ENCODE data around the gene FBXO10. TPM values are rescaled to one million over a fixed set of nuclear protein-coding genes. Genes with fewer than 3 reads are reported as not detected.

The FBXO10 gene
- total RNA-seq, 5 donors from 2014 or later (not counting 1 experiment from before 2014, with no cell fraction given): 2.9 to 5.0 (median 3.8) TPM

DNA sequence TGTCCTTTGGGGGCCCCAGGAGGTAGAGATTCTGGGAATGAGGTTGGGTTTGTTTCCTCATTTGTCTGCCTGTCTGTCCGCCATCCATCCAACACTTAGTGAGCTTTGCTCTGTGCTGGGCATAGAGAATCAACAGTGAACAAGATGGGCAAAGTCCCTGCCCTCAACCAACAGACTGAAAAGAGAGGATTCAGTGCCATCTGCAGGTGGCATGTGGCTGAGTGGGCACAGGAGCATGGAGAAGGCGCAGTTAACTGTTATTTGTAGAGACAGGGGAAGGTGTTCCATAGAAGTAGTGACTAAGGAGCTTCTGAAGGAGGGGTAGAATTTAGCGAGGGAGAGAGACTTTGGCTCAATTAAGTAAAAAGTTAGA, 67.4 kb downstream of the FBXO10 start:
- H3K27me3 Mint-ChIP-seq: no peaks in the 10 kb centered on the region
- POLR2A ChIA-PET: no interaction called here
- no peak overlapping the region for H3K27ac ChIP-seq (ENCODE audit: low read length)
- H3K4me3 ChIP-seq (ENCODE audit: control insufficient read depth in 1 of 2, extremely low read depth in 1 of 2, low read length in 1 of 2): no peak overlapping the region
- peaks cover 8 to 12% of the 10 kb centered on the region in 2 donors for H3K36me3 ChIP-seq (ENCODE audit: control insufficient read depth in 2 of 2, extremely low read depth in 1 of 2, insufficient read depth in 1 of 2, low read length in 1 of 2)
- H3K27me3 ChIP-seq (replicated peaks in 1 of 2; ENCODE audit: control insufficient read depth in 2 of 2, extremely low read depth in 1 of 2, insufficient read depth in 2 of 2, low read length in 1 of 2): no peaks in the 10 kb centered on the region
- CTCF ChIA-PET: interaction anchor here (0.6 to 1.9 kb wide), 4 partner anchors 9 to 118 kb away, joined by 3 to 6 read pairs (median 4); no protein-coding TSS in a partner anchor
- H3K9me3 ChIP-seq: no peaks in the 10 kb centered on the region
- ATAC-seq (replicated peaks in 1 of 4): peak in 1 of 4 experiments; percentile 24
- 90% methylated on average over 2 of the region's 3 CpGs for WGBS (ENCODE audit: insufficient coverage)
- H3K9me3 Mint-ChIP-seq: no peaks in the 10 kb centered on the region
- peaks cover 0 to 23% of the 10 kb centered on the region in 2 experiments for H3K4me1 ChIP-seq (ENCODE audit: control insufficient read depth in 1 of 2, extremely low read depth in 1 of 2, insufficient read depth in 2 of 2, low read length in 2 of 2)
- DNase-seq: peak in 1 of 35 experiments; percentile 36
- H3K36me3 Mint-ChIP-seq: peaks cover 20% of the 10 kb centered on the region
- peaks cover 4 to 26% (median 11%) of the 10 kb centered on the region in 3 donors for H3K4me1 Mint-ChIP-seq
- H3K27ac Mint-ChIP-seq: no peak overlapping the region
- H3K4me3 Mint-ChIP-seq: no peak overlapping the region

DNA sequence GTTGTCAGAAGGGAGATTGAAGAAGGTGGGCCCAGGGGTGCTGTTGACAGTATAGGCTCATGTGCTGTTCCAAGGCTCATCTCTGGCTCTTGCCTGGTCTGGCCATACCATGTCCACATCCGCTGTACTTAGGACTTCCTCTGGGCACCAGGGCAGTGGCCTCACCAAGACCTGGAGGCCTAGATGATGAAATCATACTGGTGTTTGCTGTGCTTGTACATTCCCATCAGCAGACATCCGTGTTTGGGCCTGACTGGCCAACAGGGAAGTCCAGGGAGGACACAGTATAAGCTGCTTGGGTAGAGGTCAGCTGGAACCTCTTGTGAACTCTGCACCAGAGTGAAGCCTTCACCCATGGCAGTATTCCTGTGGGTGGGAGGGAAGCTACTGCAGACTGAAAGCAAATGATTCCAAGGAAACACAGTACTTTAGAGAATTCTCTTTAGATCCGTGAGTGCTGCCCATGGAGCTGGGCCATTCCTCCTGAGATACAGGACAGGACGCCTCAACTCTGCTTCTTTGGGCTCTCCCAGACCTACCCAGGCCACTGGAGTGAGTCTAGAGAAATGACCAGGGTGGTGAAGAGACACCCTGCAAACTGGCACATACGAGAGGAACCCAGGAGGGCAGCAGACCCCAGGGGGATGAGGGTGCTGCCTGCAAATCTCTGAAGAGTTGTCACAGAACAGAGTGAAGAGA, 67.9 kb downstream of the FBXO10 start:
- no peak overlapping the region for H3K4me3 Mint-ChIP-seq
- no peak for ATAC-seq (replicated peaks in 1 of 4)

DNA sequence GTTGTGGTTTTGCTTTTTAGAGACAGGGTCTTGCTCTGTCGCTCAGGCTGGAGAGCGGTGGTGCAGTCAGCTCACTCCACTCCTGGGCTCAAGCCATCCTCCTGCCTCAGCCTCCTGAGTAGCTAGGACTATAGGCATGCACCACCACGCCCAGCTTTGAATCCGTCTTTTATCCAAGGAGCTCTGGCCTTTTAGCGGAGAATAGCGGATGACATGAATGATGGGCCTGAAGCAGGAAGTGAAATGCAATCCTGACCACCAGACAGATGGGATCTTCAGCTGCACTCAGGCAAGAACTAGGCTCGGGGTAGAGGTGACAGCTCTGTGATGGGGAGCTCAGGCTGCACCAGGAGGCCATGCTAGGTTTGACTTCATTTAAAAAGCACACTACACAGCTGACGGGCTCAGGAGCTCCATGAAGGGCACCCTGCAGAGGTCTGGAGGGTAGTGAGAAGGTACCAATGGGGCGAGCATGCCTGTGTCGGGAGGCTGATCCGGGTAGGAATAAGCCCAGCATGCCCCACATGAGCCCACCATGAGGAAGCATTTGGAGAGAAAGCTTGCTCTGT, 68.5 kb downstream of the FBXO10 start:
- Histone ChIP-seq H3K4me3 (ENCODE audit: control insufficient read depth in 1 of 2, extremely low read depth in 1 of 2, low read length in 1 of 2) (no peak overlapping the region), H3K27ac (ENCODE audit: low read length) (no peak overlapping the region), H3K36me3 (ENCODE audit: control insufficient read depth in 2 of 2, extremely low read depth in 1 of 2, insufficient read depth in 1 of 2, low read length in 1 of 2) (peaks cover 14 to 23% of the 10 kb centered on the region in 2 donors), H3K27me3 (replicated peaks in 1 of 2; ENCODE audit: control insufficient read depth in 2 of 2, extremely low read depth in 1 of 2, insufficient read depth in 2 of 2, low read length in 1 of 2) (no peaks in the 10 kb centered on the region), H3K9me3 (no peaks in the 10 kb centered on the region), H3K4me1 (ENCODE audit: control insufficient read depth in 1 of 2, extremely low read depth in 1 of 2, insufficient read depth in 2 of 2, low read length in 2 of 2) (peaks cover 0 to 29% of the 10 kb centered on the region in 2 experiments)
- 96% methylated on average over 8 of the region's 11 CpGs for WGBS (ENCODE audit: insufficient coverage)
- peak overlapping the region in 1 of 3 donors; percentile 9 for H3K4me3 Mint-ChIP-seq
- no peaks in the 10 kb centered on the region for H3K27me3 Mint-ChIP-seq
- H3K36me3 Mint-ChIP-seq: peaks cover 31% of the 10 kb centered on the region
- no peak for DNase-seq
- H3K4me1 Mint-ChIP-seq: peaks cover 15 to 37% (median 21%) of the 10 kb centered on the region in 3 donors
- H3K27ac Mint-ChIP-seq: peak overlapping the region in 1 of 2 donors; percentile 46
- ChIA-PET POLR2A (no interaction called here), CTCF (interaction anchor here in 1 of 2 donors (0.6 to 1.9 kb wide), 3 partner anchors 12 to 93 kb away, joined by 3 to 6 read pairs (median 4); no protein-coding TSS in a partner anchor)
- no peak for ATAC-seq (replicated peaks in 1 of 4)
- H3K9me3 Mint-ChIP-seq: no peaks in the 10 kb centered on the region

More for the DNA sequence above, 67.9 kb downstream of the FBXO10 start:
- Histone ChIP-seq H3K27ac (ENCODE audit: low read length) (no peak overlapping the region), H3K4me3 (ENCODE audit: control insufficient read depth in 1 of 2, extremely low read depth in 1 of 2, low read length in 1 of 2) (no peak overlapping the region), H3K27me3 (replicated peaks in 1 of 2; ENCODE audit: control insufficient read depth in 2 of 2, extremely low read depth in 1 of 2, insufficient read depth in 2 of 2, low read length in 1 of 2) (no peaks in the 10 kb centered on the region), H3K4me1 (ENCODE audit: control insufficient read depth in 1 of 2, extremely low read depth in 1 of 2, insufficient read depth in 2 of 2, low read length in 2 of 2) (peaks cover 0 to 28% of the 10 kb centered on the region in 2 experiments), H3K9me3 (no peaks in the 10 kb centered on the region), H3K36me3 (ENCODE audit: control insufficient read depth in 2 of 2, extremely low read depth in 1 of 2, insufficient read depth in 1 of 2, low read length in 1 of 2) (peaks cover 10 to 17% of the 10 kb centered on the region in 2 donors)
- DNase-seq: no peak
- H3K4me1 Mint-ChIP-seq: peaks cover 9 to 31% (median 16%) of the 10 kb centered on the region in 3 donors
- POLR2A ChIA-PET: no interaction called here
- peaks cover 25% of the 10 kb centered on the region for H3K36me3 Mint-ChIP-seq
- H3K27me3 Mint-ChIP-seq: no peaks in the 10 kb centered on the region
- no peaks in the 10 kb centered on the region for H3K9me3 Mint-ChIP-seq
- 94% methylated on average over 3 of the region's 5 CpGs for WGBS (ENCODE audit: insufficient coverage)
- H3K27ac Mint-ChIP-seq: peak overlapping the region in 1 of 2 donors; percentile 23
- CTCF ChIA-PET: interaction anchor here (0.6 to 1.9 kb wide), 4 partner anchors 8 to 118 kb away, joined by 3 to 6 read pairs (median 4); no protein-coding TSS in a partner anchor

DNA sequence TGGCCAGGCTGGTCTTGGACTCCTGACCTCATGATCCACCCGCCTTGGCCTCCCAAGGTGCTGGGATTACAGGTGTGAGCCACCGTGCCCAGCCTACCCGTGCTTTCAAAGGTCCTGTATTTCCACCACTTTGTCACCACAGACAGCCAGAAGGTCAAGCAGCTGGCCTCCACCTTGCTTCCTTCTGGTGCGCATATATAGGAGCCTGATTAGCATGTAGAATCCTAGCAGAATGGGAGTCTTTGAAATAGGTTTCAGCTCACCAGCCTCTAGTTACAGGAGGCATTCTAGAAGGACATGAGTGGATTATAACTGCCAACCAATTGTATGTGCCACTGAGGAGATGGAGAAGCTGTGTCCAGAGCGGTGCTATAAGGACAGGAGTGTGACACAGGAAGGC, 71.6 kb downstream of the FBXO10 start:
- peak overlapping the region; percentile 74 for H3K27ac ChIP-seq (ENCODE audit: low read length)
- H3K27me3 Mint-ChIP-seq: no peaks in the 10 kb centered on the region
- no peaks in the 10 kb centered on the region for H3K27me3 ChIP-seq (replicated peaks in 1 of 2; ENCODE audit: control insufficient read depth in 2 of 2, extremely low read depth in 1 of 2, insufficient read depth in 2 of 2, low read length in 1 of 2)
- peak overlapping the region in 2 of 3 donors; percentile 47 to 63 for H3K4me3 Mint-ChIP-seq
- no peaks in the 10 kb centered on the region for H3K9me3 Mint-ChIP-seq
- peaks cover 33 to 48% of the 10 kb centered on the region in 2 donors for H3K36me3 ChIP-seq (ENCODE audit: control insufficient read depth in 2 of 2, extremely low read depth in 1 of 2, insufficient read depth in 1 of 2, low read length in 1 of 2)
- H3K4me1 Mint-ChIP-seq: peaks cover 19 to 41% (median 21%) of the 10 kb centered on the region in 3 donors
- ChIA-PET CTCF (interaction anchor here in 1 of 2 donors (1.3 kb wide), 1 partner anchor 7 kb away, joined by 3 read pairs; no protein-coding TSS in a partner anchor), POLR2A (interaction anchor here in 1 of 2 donors (1.0 to 1.4 kb wide), 3 partner anchors 18 to 39 kb away, joined by 3 to 4 read pairs (median 4); partner anchors contain the start of genes POLR1E and ZBTB5)
- 86% methylated on average over 1 of the region's 5 CpGs for WGBS (ENCODE audit: insufficient coverage)
- H3K36me3 Mint-ChIP-seq: peaks cover 55% of the 10 kb centered on the region
- H3K27ac Mint-ChIP-seq: peak overlapping the region; percentile 34 to 71
- H3K9me3 ChIP-seq: no peaks in the 10 kb centered on the region
- peak overlapping the region in 1 of 2 donors; percentile 25 for H3K4me3 ChIP-seq (ENCODE audit: control insufficient read depth in 1 of 2, extremely low read depth in 1 of 2, low read length in 1 of 2)
- DNase-seq: no peak
- peaks cover 0 to 24% of the 10 kb centered on the region in 2 experiments for H3K4me1 ChIP-seq (ENCODE audit: control insufficient read depth in 1 of 2, extremely low read depth in 1 of 2, insufficient read depth in 2 of 2, low read length in 2 of 2)
- no peak for ATAC-seq (replicated peaks in 1 of 4)

DNA sequence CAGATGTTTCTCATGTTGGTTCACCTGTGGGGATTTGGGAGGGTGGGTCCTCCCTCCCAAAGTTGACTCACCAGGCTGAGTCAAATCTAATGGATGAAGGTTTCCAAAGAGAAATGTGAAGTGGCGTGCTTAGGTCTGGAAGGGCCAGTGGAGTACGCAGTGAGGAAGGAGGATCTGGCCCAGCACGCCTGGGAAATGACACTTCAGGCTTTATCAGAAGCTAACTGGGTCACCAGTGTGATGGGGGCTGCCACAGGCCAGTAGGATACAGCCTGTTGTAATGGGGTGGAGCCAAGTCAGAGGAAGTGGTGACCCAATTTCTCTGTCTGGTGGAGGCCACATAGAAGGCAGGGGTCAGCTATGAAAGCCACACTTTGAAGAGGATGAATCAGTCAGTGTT, 72.4 kb downstream of the FBXO10 start:
- H3K36me3 Mint-ChIP-seq: peaks cover 55% of the 10 kb centered on the region

DNA sequence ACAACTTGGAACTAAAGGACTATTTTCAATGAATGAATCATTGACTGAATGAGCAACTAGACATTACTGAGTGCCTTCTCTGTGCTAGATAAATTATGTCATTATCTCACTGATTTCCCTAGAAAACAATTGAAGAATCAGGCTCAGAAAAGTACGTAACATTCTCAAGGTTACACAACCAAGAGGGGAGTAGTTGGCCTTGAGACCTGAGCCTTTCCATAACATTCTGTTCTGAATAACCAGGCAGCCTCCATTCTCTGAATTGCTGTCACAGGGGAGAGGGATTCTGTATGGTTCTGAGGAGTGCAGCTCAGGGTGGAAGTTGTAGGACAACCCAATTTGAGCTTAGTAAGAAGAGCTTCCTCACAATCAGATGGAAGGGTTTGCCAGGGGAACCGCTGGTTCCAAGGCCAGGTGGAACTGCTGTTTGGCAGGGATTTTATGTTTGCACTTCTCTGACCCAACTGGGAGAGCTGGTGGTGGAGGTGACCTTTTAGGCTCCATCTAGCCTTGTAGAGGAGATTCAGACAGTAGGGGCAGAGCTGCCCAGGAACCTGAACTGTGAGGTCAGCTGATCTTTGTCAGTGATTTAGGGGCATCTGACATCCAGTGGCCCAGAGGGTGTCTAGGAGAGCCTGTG, 74.1 kb downstream of the FBXO10 start:
- Histone ChIP-seq H3K9me3 (no peaks in the 10 kb centered on the region), H3K36me3 (ENCODE audit: control insufficient read depth in 2 of 2, extremely low read depth in 1 of 2, insufficient read depth in 1 of 2, low read length in 1 of 2) (peaks cover 27 to 67% of the 10 kb centered on the region in 2 donors), H3K4me1 (ENCODE audit: control insufficient read depth in 1 of 2, extremely low read depth in 1 of 2, insufficient read depth in 2 of 2, low read length in 2 of 2) (peaks cover 0 to 24% of the 10 kb centered on the region in 2 experiments), H3K4me3 (ENCODE audit: control insufficient read depth in 1 of 2, extremely low read depth in 1 of 2, low read length in 1 of 2) (no peak overlapping the region), H3K27me3 (replicated peaks in 1 of 2; ENCODE audit: control insufficient read depth in 2 of 2, extremely low read depth in 1 of 2, insufficient read depth in 2 of 2, low read length in 1 of 2) (no peaks in the 10 kb centered on the region), H3K27ac (ENCODE audit: low read length) (peak overlapping the region; percentile 74)
- Mint-ChIP-seq H3K4me1 (peaks cover 14 to 35% (median 19%) of the 10 kb centered on the region in 3 donors), H3K27me3 (no peaks in the 10 kb centered on the region), H3K9me3 (no peaks in the 10 kb centered on the region), H3K27ac (peak overlapping the region; percentile 17 to 58), H3K4me3 (no peak overlapping the region), H3K36me3 (peaks cover 60% of the 10 kb centered on the region)
- ChIA-PET CTCF (no interaction called here), POLR2A (no interaction called here)
- DNase-seq: no peak
- 100% methylated on average over 1 of the region's 2 CpGs for WGBS (ENCODE audit: insufficient coverage)
- ATAC-seq (replicated peaks in 1 of 4): no peak

More for the DNA sequence above, 72.4 kb downstream of the FBXO10 start:
- ATAC-seq (replicated peaks in 1 of 4) (peak; percentile 56 to 88 (median 77)), DNase-seq (peak in 33 of 35 experiments; percentile 10 to 64 (median 34))
- POLR2A ChIA-PET: interaction anchor here in 1 of 2 donors (0.9 to 1.4 kb wide), 4 partner anchors 9 to 38 kb away, joined by 3 to 4 read pairs (median 4); partner anchors contain the start of genes POLR1E and ZBTB5
- Histone ChIP-seq H3K36me3 (ENCODE audit: control insufficient read depth in 2 of 2, extremely low read depth in 1 of 2, insufficient read depth in 1 of 2, low read length in 1 of 2) (peaks cover 33 to 54% of the 10 kb centered on the region in 2 donors), H3K4me3 (ENCODE audit: control insufficient read depth in 1 of 2, extremely low read depth in 1 of 2, low read length in 1 of 2) (peak overlapping the region in 1 of 2 donors; percentile 25), H3K9me3 (no peaks in the 10 kb centered on the region), H3K27me3 (replicated peaks in 1 of 2; ENCODE audit: control insufficient read depth in 2 of 2, extremely low read depth in 1 of 2, insufficient read depth in 2 of 2, low read length in 1 of 2) (no peaks in the 10 kb centered on the region), H3K4me1 (ENCODE audit: control insufficient read depth in 1 of 2, extremely low read depth in 1 of 2, insufficient read depth in 2 of 2, low read length in 2 of 2) (peaks cover 0 to 24% of the 10 kb centered on the region in 2 experiments), H3K27ac (ENCODE audit: low read length) (peak overlapping the region; percentile 74)
- Mint-ChIP-seq H3K4me3 (peak overlapping the region in 2 of 3 donors; percentile 63 to 77), H3K4me1 (peaks cover 19 to 41% (median 21%) of the 10 kb centered on the region in 3 donors), H3K9me3 (no peaks in the 10 kb centered on the region), H3K27me3 (no peaks in the 10 kb centered on the region), H3K27ac (peak overlapping the region; percentile 71 to 92)
- WGBS (ENCODE audit: insufficient coverage): 59% methylated on average over 3 of the region's 3 CpGs
- CTCF ChIA-PET: interaction anchor here (0.6 to 1.3 kb wide), 2 partner anchors 8 to 77 kb away, joined by 3 read pairs; no protein-coding TSS in a partner anchor

All from T-cell (primary cell).